Measurements from ENCODE around the gene ZNF266. TPM values are rescaled to one million over a fixed set of nuclear protein-coding genes. Genes with fewer than 3 reads are reported as not detected.
A peak's percentile ranks its signal among the peaks of the same experiment; 100 is the strongest.

Gene ZNF266
- total and polyA plus RNA-seq, 2 of the 8 experiments (the other 6 are each of a cell fraction or from before 2014, with no cell fraction given), result 6.6 to 15.3 TPM

GRCh38 chr19:9436358-9436757 lies 985 bp upstream of the ZNF266 start:
- Histone ChIP-seq H3K79me1 (ENCODE audit: low read depth, low read length) (no peaks in the 10 kb centered on the region), H2BK120ac (replicated peaks; ENCODE audit: low read depth, low read length) (no peak overlapping the region), H3K27me3 (replicated peaks in 1 of 4; ENCODE audit: control insufficient read depth in 3 of 4, extremely low read depth in 1 of 4, insufficient read depth in 3 of 4, low read length in 3 of 4) (no peaks in the 10 kb centered on the region), H3K79me2 (ENCODE audit: control insufficient read depth in 1 of 2, insufficient read depth in 2 of 2, low read length in 2 of 2) (peaks cover 0 to 20% of the 10 kb centered on the region in 2 experiments; a peak in 2 of 4 replicates), H3K18ac (ENCODE audit: extremely low read depth, low read length) (no peak overlapping the region), H3K27ac (ENCODE audit: low read depth, low read length) (no peak overlapping the region), H3K23ac (ENCODE audit: insufficient read length) (no peak overlapping the region), H4K8ac (ENCODE audit: extremely low read depth, insufficient read depth, low read length) (peak overlapping the region; percentile 68; the same call in 1 of the 2 replicates), H3K23me2 (ENCODE audit: low read depth, low read length) (peaks cover 10% of the 10 kb centered on the region; the same call in 1 of the 2 replicates), H3K9ac (replicated peaks in 1 of 4; ENCODE audit: extremely low read depth in 1 of 4, low read depth in 3 of 4, low read length in 3 of 4) (no peak overlapping the region), H3K4me2 (ENCODE audit: insufficient read depth in 1 of 2, low read depth in 2 of 2, low read length in 2 of 2) (peak overlapping the region; percentile 64 to 78; a peak in 3 of 4 replicates), H2BK12ac (ENCODE audit: low read depth, low read length) (no peak overlapping the region), H3K14ac (ENCODE audit: insufficient read length) (no peak overlapping the region), H3K4me3 (ENCODE audit: extremely low read depth in 1 of 4, insufficient read depth in 2 of 4, low read depth in 3 of 4, low read length in 4 of 4) (peak overlapping the region in 2 of 4 experiments; percentile 79 to 88; a peak in 2 of 8 replicates), H2AFZ (ENCODE audit: low read length) (no peak overlapping the region), H3K4ac (replicated peaks; ENCODE audit: insufficient read length, low read depth, low read length) (no peak overlapping the region), H3K56ac (replicated peaks; ENCODE audit: insufficient read length, low read depth, low read length) (no peak overlapping the region), H4K5ac (ENCODE audit: insufficient read length, low read depth, low read length) (no peak overlapping the region), H2BK5ac (ENCODE audit: low read depth, low read length) (no peak overlapping the region), H2BK20ac (ENCODE audit: low read length) (no peak overlapping the region), H3K36me3 (ENCODE audit: control insufficient read depth in 2 of 4, insufficient read depth in 4 of 4, low read length in 3 of 4) (peaks cover 0 to 2% (median 0%) of the 10 kb centered on the region in 4 experiments; a peak in 1 of 8 replicates), H3K4me1 (replicated peaks in 1 of 4; ENCODE audit: control insufficient read depth in 3 of 4, insufficient read depth in 4 of 4, low read length in 3 of 4) (no peaks in the 10 kb centered on the region; a peak in 2 of 7 replicates), H3K9me3 (ENCODE audit: insufficient read depth in 2 of 2, low read depth in 1 of 2, low read length in 1 of 2) (peaks cover 3 to 8% of the 10 kb centered on the region in 2 experiments; a peak in 2 of 4 replicates), H2AK5ac (ENCODE audit: low read depth, low read length) (no peak overlapping the region), H2BK15ac (ENCODE audit: low read length) (no peak overlapping the region), H4K20me1 (replicated peaks in 1 of 2; ENCODE audit: control insufficient read depth in 1 of 2, insufficient read depth in 2 of 2, low read length in 2 of 2) (peaks cover 0 to 3% of the 10 kb centered on the region in 2 experiments), H4K91ac (replicated peaks; ENCODE audit: insufficient read length, low read length) (no peak overlapping the region)
- FAIRE-seq, result no peak
- WGBS, 2 experiments (ENCODE audit: extremely low coverage in 1 of 2, insufficient coverage in 1 of 2, insufficient read length in 1 of 2, insufficient replicate concordance in 2 of 2, low coverage in 1 of 2, low lambda C conversion rate in 2 of 2, missing lambda C conversion rate in 1 of 2), result 88% methylated on average over 4 of the region's 4 CpGs; no CpG with 5 or more reads in 1 of the 2 experiments
- DNase-seq (ENCODE audit: low read depth in 1 of 2, low spot score in 2 of 2), result no peak
- CTCF ChIA-PET (ENCODE audit: partially characterized antibody), result interaction anchor here (2.0 kb wide), 1 partner anchor 12 kb away, joined by 5 read pairs; no protein-coding TSS in a partner anchor
- POLR2A ChIA-PET (ENCODE audit: partially characterized antibody), result interaction anchor here (1.0 to 1.7 kb wide), 4 partner anchors 116 to 295 kb away, joined by 3 to 6 read pairs (median 4); no protein-coding TSS in a partner anchor
- TF ChIP-seq KDM1A (IDR thresholded peaks at IDR 0.05; ENCODE audit: borderline replicate concordance, low read length) (no peak), USF2 (IDR thresholded peaks at IDR 0.05; ENCODE audit: low read length) (no peak), CBX5 (IDR thresholded peaks at IDR 0.05; ENCODE audit: low read depth, low read length) (no peak), POU5F1 (IDR thresholded peaks at IDR 0.05; ENCODE audit: low read depth, low read length) (no peak), POLR2A (IDR thresholded peaks at IDR 0.05; ENCODE audit: control extremely low read depth in 1 of 2, low read depth in 2 of 2, low read length in 2 of 2) (no peak), GTF2F1 (IDR thresholded peaks at IDR 0.05; ENCODE audit: borderline replicate concordance, low read depth, low read length) (no peak), HDAC6 (IDR thresholded peaks at IDR 0.05; ENCODE audit: low read depth, low read length) (no peak), SP1 (IDR thresholded peaks at IDR 0.05; ENCODE audit: low read depth, low read length) (no peak), RBBP5 (IDR thresholded peaks at IDR 0.05; ENCODE audit: borderline replicate concordance, low read depth, low read length) (no peak), CTBP2 (IDR thresholded peaks at IDR 0.05; ENCODE audit: borderline replicate concordance, insufficient read depth, insufficient read length, low read length) (no peak), RAD21 (IDR thresholded peaks at IDR 0.05 in 1 of 2, conservative IDR thresholded peaks at IDR 0.05 in 1 of 2; ENCODE audit: low read depth in 2 of 2, low read length in 2 of 2) (no peak), KDM4A (IDR thresholded peaks at IDR 0.05; ENCODE audit: low read depth, low read length, severe bottlenecking) (no peak)
